Measurements from ENCODE around the gene STAP2.
"Not testable (repeated sequence)": the region's sequence is repeated elsewhere in the genome, so short reads cannot be mapped to it uniquely, and the experiment has no call there.

STAP2 gene

DNA sequence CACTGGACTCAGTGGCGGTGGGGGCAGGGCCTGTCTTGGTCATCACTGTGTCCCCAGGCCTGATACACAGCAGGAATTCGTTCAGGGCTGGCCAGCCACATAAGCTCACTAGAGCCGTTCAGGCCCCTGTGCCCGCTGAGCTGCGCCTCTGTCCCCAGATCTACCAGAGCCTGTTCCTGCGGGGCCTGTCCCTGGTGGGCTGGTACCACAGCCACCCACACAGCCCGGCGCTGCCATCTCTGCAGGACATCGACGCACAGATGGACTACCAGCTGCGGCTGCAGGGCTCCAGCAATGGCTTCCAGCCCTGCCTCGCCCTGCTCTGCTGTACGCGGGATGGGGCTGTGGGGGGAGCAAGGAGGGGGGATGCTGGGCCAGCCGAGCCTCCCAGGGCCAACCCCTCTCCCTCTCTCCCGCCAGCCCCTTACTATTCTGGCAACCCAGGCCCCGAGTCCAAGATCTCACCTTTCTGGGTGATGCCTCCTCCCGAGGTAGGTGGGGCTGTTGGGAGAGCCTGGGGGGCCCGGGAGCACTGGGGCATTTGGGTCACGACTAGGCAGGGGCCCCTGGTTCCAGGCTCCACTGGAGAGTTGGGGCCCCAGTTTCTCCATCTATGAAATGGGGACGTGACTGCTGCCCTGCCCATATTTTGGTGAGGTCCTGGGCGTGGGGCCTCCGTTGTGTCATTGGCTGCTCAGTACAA lies 18.6 kb upstream of the STAP2 start:
- DNase-seq: no peak

GRCh38 chr19:4354897-4355296 lies 16.3 kb upstream of the STAP2 start:
- no peak for DNase-seq

- no peak for DNase-seq
Observed at GRCh38 chr19:4354282-4354681, 15.7 kb upstream of the STAP2 start.

DNA sequence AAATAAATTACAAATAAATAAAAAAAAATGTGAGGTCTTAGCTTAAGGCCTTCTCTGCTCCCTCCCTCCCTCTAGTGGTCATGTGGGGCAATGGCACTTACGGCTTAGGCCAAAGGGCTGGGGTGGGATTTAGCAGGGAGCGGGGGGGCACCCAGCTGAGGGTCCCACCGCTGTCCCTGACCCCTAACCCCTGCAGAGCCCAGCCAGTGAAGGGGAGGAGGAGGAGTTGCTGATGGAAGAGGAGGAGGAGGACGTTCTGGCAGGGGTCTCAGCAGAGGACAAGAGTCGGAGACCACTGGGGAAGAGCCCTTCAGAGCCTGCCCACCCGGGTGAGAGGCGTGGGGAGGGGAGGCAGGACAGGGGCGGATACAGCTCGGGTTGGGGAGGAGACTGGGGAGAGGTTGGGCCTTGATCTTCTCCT lies 14.1 kb upstream of the STAP2 start:
- DNase-seq: peak; percentile 44 to 47

DNA sequence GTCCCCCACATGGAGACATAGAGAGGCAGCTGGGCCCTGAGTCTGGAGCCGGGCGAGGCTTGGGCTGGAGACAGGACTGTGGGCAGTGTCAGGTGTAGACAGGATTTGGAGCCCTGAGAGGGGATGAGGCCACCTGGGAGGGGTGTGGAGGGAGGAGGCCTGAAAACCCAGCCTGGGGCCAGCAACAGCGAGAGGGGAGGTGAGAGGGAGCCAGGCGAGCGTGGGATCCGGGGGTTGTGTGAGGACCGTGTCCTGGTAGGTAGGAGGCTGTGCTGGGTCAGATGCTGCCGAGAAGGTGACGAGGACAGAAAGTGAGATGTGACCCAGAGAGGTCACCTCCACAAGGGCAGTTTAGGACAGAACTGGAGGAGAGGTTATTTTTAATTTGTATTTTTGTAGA lies 12.1 kb upstream of the STAP2 start:
- no peak for DNase-seq

GRCh38 chr19:4350111-4350510 lies 11.5 kb upstream of the STAP2 start:
- DNase-seq: no peak

- not testable (repeated sequence) for DNase-seq
Observed at GRCh38 chr19:4349225-4349624, 10.6 kb upstream of the STAP2 start.

GRCh38 chr19:4347521-4347920 lies 8.9 kb upstream of the STAP2 start:
- DNase-seq: no peak

DNA sequence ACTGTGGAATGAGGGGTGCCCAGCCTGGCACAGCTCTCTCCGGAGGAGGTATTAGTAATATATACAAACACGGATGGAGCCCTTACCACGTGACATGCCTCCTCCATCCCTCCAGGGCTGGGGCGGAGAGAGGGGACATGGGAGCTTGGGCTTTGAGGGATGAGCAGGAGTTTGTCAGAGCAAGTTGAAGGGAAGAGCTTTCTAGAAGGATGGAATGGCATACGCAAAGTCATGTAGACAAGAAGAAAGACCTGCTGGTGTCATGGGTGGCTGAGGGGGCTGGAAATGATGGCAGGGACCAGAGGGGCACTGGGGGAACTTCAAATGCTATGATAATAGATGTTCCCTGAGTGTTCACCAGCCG lies 7.4 kb upstream of the STAP2 start:
- DNase-seq: no peak

DNA sequence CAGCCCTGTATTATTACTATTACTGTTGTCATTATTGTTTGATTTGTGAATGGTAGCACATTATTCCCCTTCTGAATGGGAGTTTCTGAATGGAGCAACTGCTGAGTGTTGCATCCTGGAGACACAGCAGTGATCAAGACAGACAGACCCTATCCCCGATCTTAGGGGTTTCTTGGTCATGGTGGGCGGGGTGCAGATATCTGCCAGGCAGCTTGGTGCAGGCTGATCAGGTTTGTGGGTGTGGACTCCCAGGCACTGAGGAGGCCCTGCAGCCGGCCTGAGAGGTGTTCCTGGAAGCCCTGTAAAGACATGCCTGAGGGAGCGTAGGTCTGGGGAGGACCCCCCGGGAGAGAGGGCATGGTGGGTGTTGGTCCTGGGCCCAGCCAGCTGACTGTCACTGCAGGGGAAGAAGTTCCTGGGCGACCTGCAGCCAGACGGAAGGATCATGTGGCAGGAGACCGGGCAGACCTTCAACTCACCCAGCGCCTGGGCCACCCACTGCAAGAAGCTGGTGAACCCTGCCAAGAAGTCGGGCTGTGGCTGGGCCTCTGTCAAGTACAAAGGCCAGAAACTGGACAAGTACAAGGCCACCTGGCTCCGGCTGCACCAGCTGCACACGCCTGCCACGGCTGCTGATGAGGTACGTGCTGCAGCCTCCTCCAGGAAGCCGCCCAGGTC lies 6.9 kb upstream of the STAP2 start:
- DNase-seq: no peak

GRCh38 chr19:4343370-4344307 lies 5.0 kb upstream of the STAP2 start, which contains the start of gene MPND:
TSS of gene MPND (plus strand) at chr19:4343562. CDS start at chr19:4343594, 32 bp downstream.
- DNase-seq: peak; percentile 89 to 96

GRCh38 chr19:4342615-4343369 lies 4.2 kb upstream of the STAP2 start:
- DNase-seq: peak; percentile 78 to 91

- no peak for DNase-seq
Observed at GRCh38 chr19:4342314-4342614, 3.6 kb upstream of the STAP2 start.

- DNase-seq: no peak
Observed at GRCh38 chr19:4337906-4338440, 654 bp downstream of the STAP2 start.

DNA sequence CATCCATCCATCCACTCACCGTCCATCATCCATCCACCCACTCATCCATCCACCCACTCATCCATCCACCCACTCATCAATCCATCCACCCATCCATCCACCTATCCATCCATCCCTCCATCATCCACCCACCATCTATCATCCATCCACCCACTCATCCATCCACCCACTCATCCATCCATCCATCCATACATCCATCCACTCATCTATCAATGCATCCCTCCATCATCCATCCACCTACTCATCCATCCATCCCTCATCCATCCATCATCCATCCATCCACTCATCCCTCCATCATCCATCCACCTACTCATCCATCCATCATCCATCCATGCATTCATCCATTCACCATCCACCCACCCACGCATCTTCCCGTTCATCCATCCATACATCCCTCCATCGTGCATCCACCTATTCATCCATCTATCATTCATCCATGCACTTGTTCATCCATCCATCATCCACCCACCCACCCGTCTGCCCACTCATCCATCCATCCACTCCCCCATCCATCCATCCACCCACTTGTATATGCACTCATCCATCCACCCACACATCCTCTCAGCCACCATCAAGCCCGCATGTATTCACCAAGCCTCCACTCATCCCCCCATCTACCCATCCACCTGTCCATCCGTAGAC lies 3.6 kb downstream of the STAP2 start:
- no peak for DNase-seq

DNA sequence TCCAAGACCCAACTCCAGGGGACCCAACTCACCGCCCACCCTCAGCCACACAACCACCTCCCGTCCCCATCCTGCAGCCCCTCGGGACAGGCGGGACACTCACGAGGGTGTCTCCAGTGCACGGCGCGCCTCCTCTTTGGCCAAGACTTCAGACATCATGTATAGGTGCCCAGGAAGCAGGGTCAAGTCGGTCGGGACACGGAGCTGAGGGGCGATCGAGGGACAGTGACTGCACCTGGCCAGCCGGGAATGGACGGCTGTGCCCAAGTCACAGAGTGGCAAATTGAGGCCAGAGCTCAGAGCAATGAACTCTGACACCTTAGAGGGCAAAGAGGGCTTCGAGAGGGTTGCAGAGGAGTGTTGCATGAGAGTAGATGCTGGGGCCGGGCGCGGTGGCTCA lies 8.8 kb downstream of the STAP2 start:
- DNase-seq: no peak

- DNase-seq: peak; percentile 58 to 61
Observed at GRCh38 chr19:4328991-4329681, 9.5 kb downstream of the STAP2 start.

- peak; percentile 98 to 99 for DNase-seq
Observed at GRCh38 chr19:4328243-4328990, 10.2 kb downstream of the STAP2 start.

DNA sequence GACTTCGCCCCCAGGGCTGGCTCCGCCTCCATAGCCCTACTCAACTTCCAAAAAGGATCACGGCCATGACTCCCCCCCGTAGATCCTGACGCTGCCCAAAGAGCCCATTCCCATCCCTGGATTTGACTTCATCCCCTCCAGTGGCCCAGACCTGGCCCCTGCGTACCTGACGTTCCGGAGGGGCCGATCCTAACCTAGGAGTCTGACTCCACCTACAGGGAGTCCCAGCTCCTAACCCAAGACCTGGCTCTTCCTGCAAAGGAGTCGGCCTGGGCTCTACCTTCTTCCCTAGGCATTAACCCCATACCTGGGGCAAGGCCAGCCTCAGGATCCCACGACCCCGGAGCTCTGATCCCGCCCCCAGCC lies 10.8 kb downstream of the STAP2 start:
- DNase-seq: no peak

DNA sequence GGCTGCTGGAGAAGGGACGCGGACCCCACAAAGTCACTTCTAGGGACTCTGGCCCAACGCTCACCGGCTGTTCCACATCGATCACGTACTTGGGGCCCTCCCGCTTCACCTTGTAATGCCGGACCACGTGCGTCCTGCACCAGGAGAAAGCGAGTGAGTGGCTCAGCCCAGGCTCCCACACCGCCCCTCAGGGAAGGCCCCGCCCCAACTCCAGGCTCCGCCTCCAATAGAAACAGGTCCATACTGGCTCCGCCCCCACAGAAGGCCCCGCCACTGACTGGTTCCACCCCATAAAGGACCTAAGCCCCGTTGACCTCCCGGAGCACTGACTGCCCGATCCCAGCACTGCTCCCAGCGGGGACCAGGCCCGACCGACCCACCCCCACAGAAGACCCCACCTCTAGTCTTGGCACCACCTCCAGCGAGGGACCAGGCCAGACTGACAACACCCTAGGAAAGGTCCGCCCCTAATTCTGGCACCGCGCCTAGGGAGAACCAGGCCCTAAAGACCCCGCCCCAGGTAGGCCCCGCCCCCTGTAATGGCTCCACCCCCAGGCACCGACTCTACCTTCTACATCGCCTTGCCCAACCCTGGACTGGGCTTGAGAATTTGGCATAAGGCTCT lies 11.3 kb downstream of the STAP2 start:
- DNase-seq: peak; percentile 75 to 79

All from stimulated activated CD4-positive, alpha-beta T cell treated with anti-CD3 and anti-CD28 coated beads, Interleukin-4, amount 100 ng/mL, for 4 hours (primary cell).